ENCODE measurements around the gene NPTN. TPM values are rescaled to one million over a fixed set of nuclear protein-coding genes. Genes with fewer than 3 reads are reported as not detected.

NPTN gene
- total RNA-seq, 1 experiment from 2014 or later, result 90.9 TPM

DNA sequence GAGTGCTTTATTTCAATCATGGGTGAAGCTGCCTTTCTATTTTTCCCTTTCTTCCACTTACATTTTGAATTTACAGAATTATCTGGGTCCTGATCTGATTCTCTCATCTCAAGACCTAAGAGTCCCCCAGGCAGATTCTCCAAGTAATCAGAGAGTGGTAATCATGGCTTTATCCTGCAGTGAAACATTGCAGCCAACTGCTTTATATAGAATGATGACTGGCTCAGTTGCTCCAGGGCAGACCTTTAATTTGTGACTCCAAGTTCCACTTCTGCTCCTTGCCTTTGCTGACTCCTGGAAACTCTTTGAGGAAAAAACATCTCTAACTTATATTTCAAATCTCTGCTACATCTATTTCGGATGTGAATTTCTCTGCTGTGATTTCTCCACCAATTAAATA lies 25.5 kb upstream of the NPTN start:
- H3K4me3 ChIP-seq (replicated peaks in 1 of 2; ENCODE audit: low read depth in 1 of 2, low read length in 2 of 2), result no peak overlapping the region
- H3K9me2 ChIP-seq (ENCODE audit: insufficient read depth), result no peaks in the 10 kb centered on the region
- no peaks in the 10 kb centered on the region for H3K36me3 ChIP-seq (ENCODE audit: control insufficient read depth in 1 of 2, insufficient read depth in 2 of 2, low read length in 2 of 2)
- no TSS peak for BruUV-seq (replicated peaks)
- H3K4me2 ChIP-seq (ENCODE audit: low read length), result no peak overlapping the region
- intact Hi-C loops (cut with micrococcal nuclease), result no loop called here
- TF ChIP-seq, protein P1, sequence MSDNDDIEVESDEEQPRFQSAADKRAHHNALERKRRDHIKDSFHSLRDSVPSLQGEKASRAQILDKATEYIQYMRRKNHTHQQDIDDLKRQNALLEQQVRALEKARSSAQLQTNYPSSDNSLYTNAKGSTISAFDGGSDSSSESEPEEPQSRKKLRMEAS (IDR thresholded peaks at IDR 0.05), result no peak
- TF ChIP-seq RAD21 (IDR thresholded peaks at IDR 0.05; ENCODE audit: low read depth) (no peak), ELF1 (IDR thresholded peaks at IDR 0.05; ENCODE audit: borderline replicate concordance, low read depth) (no peak), TCF7L2 (IDR thresholded peaks at IDR 0.05; ENCODE audit: borderline replicate concordance, extremely low read depth, insufficient read depth, insufficient read length) (no peak), YY1 (IDR thresholded peaks at IDR 0.05; ENCODE audit: extremely low read depth, insufficient replicate concordance, low read depth, low read length) (no peak), EGR1 (IDR thresholded peaks at IDR 0.05; ENCODE audit: low read depth) (no peak), SRF (IDR thresholded peaks at IDR 0.05; ENCODE audit: low read depth) (no peak), SP1 (IDR thresholded peaks at IDR 0.05; ENCODE audit: low read depth) (no peak), CEBPB (IDR thresholded peaks at IDR 0.05; ENCODE audit: low read depth) (no peak), POLR2AphosphoS5 (IDR thresholded peaks at IDR 0.05; ENCODE audit: low read depth, low read length) (no peak), SIN3A (IDR thresholded peaks at IDR 0.05; ENCODE audit: low read depth) (no peak), FOSL1 (IDR thresholded peaks at IDR 0.05; ENCODE audit: low read depth) (no peak), EZH2phosphoT487 (IDR thresholded peaks at IDR 0.05; ENCODE audit: borderline replicate concordance) (no peak)
- TF ChIP-seq, protein P2, sequence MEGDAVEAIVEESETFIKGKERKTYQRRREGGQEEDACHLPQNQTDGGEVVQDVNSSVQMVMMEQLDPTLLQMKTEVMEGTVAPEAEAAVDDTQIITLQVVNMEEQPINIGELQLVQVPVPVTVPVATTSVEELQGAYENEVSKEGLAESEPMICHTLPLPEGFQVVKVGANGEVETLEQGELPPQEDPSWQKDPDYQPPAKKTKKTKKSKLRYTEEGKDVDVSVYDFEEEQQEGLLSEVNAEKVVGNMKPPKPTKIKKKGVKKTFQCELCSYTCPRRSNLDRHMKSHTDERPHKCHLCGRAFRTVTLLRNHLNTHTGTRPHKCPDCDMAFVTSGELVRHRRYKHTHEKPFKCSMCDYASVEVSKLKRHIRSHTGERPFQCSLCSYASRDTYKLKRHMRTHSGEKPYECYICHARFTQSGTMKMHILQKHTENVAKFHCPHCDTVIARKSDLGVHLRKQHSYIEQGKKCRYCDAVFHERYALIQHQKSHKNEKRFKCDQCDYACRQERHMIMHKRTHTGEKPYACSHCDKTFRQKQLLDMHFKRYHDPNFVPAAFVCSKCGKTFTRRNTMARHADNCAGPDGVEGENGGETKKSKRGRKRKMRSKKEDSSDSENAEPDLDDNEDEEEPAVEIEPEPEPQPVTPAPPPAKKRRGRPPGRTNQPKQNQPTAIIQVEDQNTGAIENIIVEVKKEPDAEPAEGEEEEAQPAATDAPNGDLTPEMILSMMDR (IDR thresholded peaks at IDR 0.05 in 2 of 3, conservative IDR thresholded peaks at IDR 0.05 in 1 of 3; ENCODE audit: borderline replicate concordance in 1 of 3, insufficient read depth in 1 of 3, low read depth in 2 of 3, low read length in 2 of 3), result no peak
- TF ChIP-seq, protein P3, sequence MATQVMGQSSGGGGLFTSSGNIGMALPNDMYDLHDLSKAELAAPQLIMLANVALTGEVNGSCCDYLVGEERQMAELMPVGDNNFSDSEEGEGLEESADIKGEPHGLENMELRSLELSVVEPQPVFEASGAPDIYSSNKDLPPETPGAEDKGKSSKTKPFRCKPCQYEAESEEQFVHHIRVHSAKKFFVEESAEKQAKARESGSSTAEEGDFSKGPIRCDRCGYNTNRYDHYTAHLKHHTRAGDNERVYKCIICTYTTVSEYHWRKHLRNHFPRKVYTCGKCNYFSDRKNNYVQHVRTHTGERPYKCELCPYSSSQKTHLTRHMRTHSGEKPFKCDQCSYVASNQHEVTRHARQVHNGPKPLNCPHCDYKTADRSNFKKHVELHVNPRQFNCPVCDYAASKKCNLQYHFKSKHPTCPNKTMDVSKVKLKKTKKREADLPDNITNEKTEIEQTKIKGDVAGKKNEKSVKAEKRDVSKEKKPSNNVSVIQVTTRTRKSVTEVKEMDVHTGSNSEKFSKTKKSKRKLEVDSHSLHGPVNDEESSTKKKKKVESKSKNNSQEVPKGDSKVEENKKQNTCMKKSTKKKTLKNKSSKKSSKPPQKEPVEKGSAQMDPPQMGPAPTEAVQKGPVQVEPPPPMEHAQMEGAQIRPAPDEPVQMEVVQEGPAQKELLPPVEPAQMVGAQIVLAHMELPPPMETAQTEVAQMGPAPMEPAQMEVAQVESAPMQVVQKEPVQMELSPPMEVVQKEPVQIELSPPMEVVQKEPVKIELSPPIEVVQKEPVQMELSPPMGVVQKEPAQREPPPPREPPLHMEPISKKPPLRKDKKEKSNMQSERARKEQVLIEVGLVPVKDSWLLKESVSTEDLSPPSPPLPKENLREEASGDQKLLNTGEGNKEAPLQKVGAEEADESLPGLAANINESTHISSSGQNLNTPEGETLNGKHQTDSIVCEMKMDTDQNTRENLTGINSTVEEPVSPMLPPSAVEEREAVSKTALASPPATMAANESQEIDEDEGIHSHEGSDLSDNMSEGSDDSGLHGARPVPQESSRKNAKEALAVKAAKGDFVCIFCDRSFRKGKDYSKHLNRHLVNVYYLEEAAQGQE (IDR thresholded peaks at IDR 0.05; ENCODE audit: low read depth), result no peak
- H2AFZ ChIP-seq (ENCODE audit: low read depth, low read length, poor library complexity, severe bottlenecking), result no peak overlapping the region
- H3K4me1 ChIP-seq (ENCODE audit: control insufficient read depth in 1 of 2, insufficient read depth in 2 of 2, low read length in 2 of 2), result no peaks in the 10 kb centered on the region
- POLR2A ChIA-PET, result no interaction called here
- H3K9ac ChIP-seq (ENCODE audit: low read length), result no peak overlapping the region
- H3K27me3 ChIP-seq (ENCODE audit: insufficient read depth, low read length), result no peaks in the 10 kb centered on the region
- H4K20me1 ChIP-seq (ENCODE audit: insufficient read depth), result no peaks in the 10 kb centered on the region
- CTCF ChIA-PET, result no interaction called here
- no peaks in the 10 kb centered on the region for H3K79me2 ChIP-seq (ENCODE audit: insufficient read depth, low read length)
- RAD21 ChIA-PET (ENCODE audit: low non-redundant PET in 1 of 2, low total read pairs in 2 of 2, uncharacterized antibody in 2 of 2, unreplicated experiment in 2 of 2), result no interaction called here
- no peaks in the 10 kb centered on the region for H3K9me3 ChIP-seq (ENCODE audit: control insufficient read depth in 1 of 2, insufficient read depth in 1 of 2, low read depth in 1 of 2, low read length in 2 of 2)
- no peak overlapping the region for H3K27ac ChIP-seq (ENCODE audit: low read depth, low read length)
- no peak for DNase-seq (ENCODE audit: low read depth, low spot score)
- ATAC-seq, result no peak

Measured in HCT116 (cell line).